K562 (cell line): Measurements from ENCODE around the gene TM9SF4. TPM values are rescaled to one million over a fixed set of nuclear protein-coding genes. Genes with fewer than 3 reads are reported as not detected.

Source experiments
- ATAC-seq: fragments of 200-7000 bp; cut with Tn5 transposase; 3 replicates; pipeline ENCODE4 v1.9.1; 2020; ENCODE audit warnings: moderate library complexity
- BruUV-seq: library from RNA; stranded (reverse); fragments of 400-500 nt; replicated peaks from 2 replicates; lab custom pipeline; 2021; lab: Mats Ljungman, UMichigan
- CTCF ChIA-PET: fragments of 300-600 bp; formaldehyde crosslinking; extraction: SDS; loops from one replicate; lab custom pipeline; 2021; ENCODE audit warnings: low intra/inter-chr PET ratio; lab: Yijun Ruan, JAX
- POLR2A ChIA-PET: fragments of 300-600, 350-650 bp; sonication (Branson Sonifier 250); formaldehyde crosslinking; extraction: SDS; loops from one replicate; lab custom pipeline; 2021; ENCODE audit warnings: antibody characterized with exemption, inconsistent platforms; lab: Yijun Ruan, JAX
- DNase-seq, 4 experiments: peaks; one replicate each; pipeline versions ENCODE4 v3.0.0 to v3.0.0-alpha.2; 2011 to 2018; ENCODE audit warnings: low spot score in 3 of 4, mixed read lengths in 3 of 4; ENCODE audit errors: extremely low read depth in 1 of 4
- FAIRE-seq: peaks from 2 replicates; lab custom pipeline; 2011; peaks lifted over from hg19 to GRCh38; lab: Jason Lieb, UNC
- H2AFZ ChIP-seq: 2 replicates; pipeline ENCODE4 v1.6.0; 2011; ENCODE audit warnings: low read depth, low read length, control low read depth, inconsistent platforms
- H3K27ac ChIP-seq: fragments of 200-600 bp; 3 replicates; pipeline ENCODE4 v1.8.0; 2011; ENCODE audit warnings: low read depth, mild to moderate bottlenecking, control low read depth, inconsistent platforms, low read length, moderate library complexity, mixed read lengths; ENCODE audit errors: extremely low read depth
- H3K27me3 ChIP-seq, 2 experiments: fragments of 300-600 bp in 1 of 2; 2 replicates in 1 of 2; 3 replicates in 1 of 2; pipeline versions ENCODE4 v1.6.0 to v1.8.0; 2011; ENCODE audit warnings: inconsistent platforms in 2 of 2, low read length in 2 of 2, mild to moderate bottlenecking in 1 of 2, mixed read lengths in 1 of 2, moderate library complexity in 1 of 2; ENCODE audit not compliant: control insufficient read depth in 2 of 2, insufficient read depth in 2 of 2
- H3K36me3 ChIP-seq: fragments of 300-600 bp; 3 replicates; pipeline ENCODE4 v1.8.0; 2011; ENCODE audit warnings: mild to moderate bottlenecking, low read length, inconsistent platforms; ENCODE audit not compliant: control insufficient read depth, insufficient read depth
- H3K4me1 ChIP-seq, 2 experiments: fragments of 200-600 bp in 1 of 2; replicated peaks in 1 of 2; 2 replicates in 1 of 2; 3 replicates in 1 of 2; pipeline versions ENCODE4 v1.5.1 to v1.8.0; 2011; ENCODE audit warnings: inconsistent platforms in 2 of 2, low read length in 2 of 2, mild to moderate bottlenecking in 1 of 2, mixed read lengths in 1 of 2, moderate library complexity in 1 of 2; ENCODE audit not compliant: control insufficient read depth in 2 of 2, insufficient read depth in 2 of 2
- H3K4me2 ChIP-seq: 2 replicates; pipeline ENCODE4 v1.6.1; 2011; ENCODE audit warnings: low read length, control low read depth, inconsistent platforms, mixed read lengths; ENCODE audit not compliant: insufficient read depth
- H3K4me3 ChIP-seq: fragments of 200-600 bp; sonication (generic), shearing (Covaris generic); 2 replicates; pipeline ENCODE4 v1.5.1; 2016; ENCODE audit warnings: control low read depth, inconsistent platforms
- H3K79me2 ChIP-seq: fragments of 200-600 bp; 3 replicates; pipeline ENCODE4 v1.8.0; 2011; ENCODE audit warnings: low read length, inconsistent platforms; ENCODE audit not compliant: control insufficient read depth, insufficient read depth
- H3K9ac ChIP-seq, 2 experiments: 2 replicates each; pipeline versions ENCODE4 v1.6.0 to v1.6.1; 2011; ENCODE audit warnings: low read depth in 2 of 2, low read length in 2 of 2, control low read depth in 1 of 2, inconsistent platforms in 1 of 2, mild to moderate bottlenecking in 1 of 2, mixed read lengths in 1 of 2; ENCODE audit not compliant: insufficient read depth in 1 of 2
- H3K9me1 ChIP-seq: one replicate; pipeline ENCODE4 v1.6.0; 2011; ENCODE audit warnings: inconsistent platforms, mild to moderate bottlenecking, low read length, moderate library complexity; ENCODE audit not compliant: control insufficient read depth, insufficient read depth
- H3K9me3 ChIP-seq: replicated peaks from 2 replicates; pipeline ENCODE4 v1.5.1; 2011; ENCODE audit warnings: low read depth, low read length, inconsistent platforms; ENCODE audit not compliant: control insufficient read depth, insufficient read depth
- H4K20me1 ChIP-seq: replicated peaks from 2 replicates; pipeline ENCODE4 v1.6.1; 2011; ENCODE audit warnings: low read length, inconsistent platforms, mixed read lengths; ENCODE audit not compliant: control insufficient read depth, insufficient read depth
- MIER1 ChIP-seq: fragments of 450-650 bp; IDR thresholded peaks from 2 replicates; pipeline ENCODE4 v1.6.1; 2016; ENCODE audit warnings: antibody characterized with exemption, mild to moderate bottlenecking, low read depth
- POLR2G ChIP-seq: fragments of 200-400 bp; formaldehyde crosslinking; IDR thresholded peaks from 2 replicates; pipeline ENCODE4 v1.6.1; 2017; ENCODE audit warnings: low read depth, mild to moderate bottlenecking, antibody characterized with exemption, low read length, moderate library complexity
- ZNF717 ChIP-seq: fragments of 250-450 bp; sonication (Bioruptor Pico); IDR thresholded peaks from 2 replicates; pipeline ENCODE4 v1.5.0; 2021
- WGBS: fragments of 100-300 bp; shearing (Covaris generic); methylation state at CpG from one replicate; pipeline ENCODE4 v1.1.6; 2016; ENCODE audit warnings: low coverage, mixed read lengths; ENCODE audit not compliant: insufficient coverage; ENCODE audit errors: missing lambda C conversion rate; 5-methylcytosine and 5-hydroxymethylcytosine counted together
- in situ Hi-C: fragments of 300-500 bp; cut with MboI; formaldehyde crosslinking; loops from 4 replicates; pipeline ENCODE4 v1.15.0; 2018; ENCODE audit warnings: inconsistent platforms, mixed read lengths
- intact Hi-C: fragments of 100-400 bp; cut with micrococcal nuclease; formaldehyde crosslinking; loops from 2 replicates; pipeline ENCODE4 v1.14.2; 2022
- polyA plus RNA-seq, 8 experiments: library from polyadenylated mRNA; depleted of rRNA in 4 of 8; stranded (reverse) in 5 of 8; unstranded in 3 of 8; fragments of >200 nt; fragmentation: Nextera tagmentation in 2 of 8; fragmentation: Illumina TruSeq in 1 of 8; extraction: Ambion mirVana in 2 of 8; extraction: Trizol in 1 of 8; gene quantifications; 2 replicates each; pipeline versions ENCODE4 v1.2.1 to v1.2.3, GENCODE V29; 2011 to 2014; ENCODE audit warnings: inconsistent platforms in 1 of 8, missing spikeins in 1 of 8
- total RNA-seq, 7 experiments: library from RNA; depleted of rRNA in 6 of 7; stranded (reverse); fragments of >200 nt in 6 of 7; fragmentation: Illumina TruSeq in 2 of 7; extraction: Trizol in 2 of 7; gene quantifications; 2 replicates each; pipeline versions ENCODE4 v1.2.1 to v1.2.3, GENCODE V29; 2011 to 2021; ENCODE audit warnings: low replicate concordance in 1 of 7

TM9SF4 gene
- total and polyA plus RNA-seq, 9 of the 15 experiments (the other 6 are each of a cell fraction or from before 2014, with no cell fraction given), result 14.5 to 46.3 (median 26.9) TPM

- Histone ChIP-seq H4K20me1 (no peaks in the 10 kb centered on the region; the same call in none of the 2 replicates), H3K4me3 (no peak overlapping the region), H3K9me3 (no peaks in the 10 kb centered on the region), H2AFZ (no peak overlapping the region), H3K4me2 (no peak overlapping the region), H3K27ac (no peak overlapping the region), H3K27me3 (no peaks in the 10 kb centered on the region), H3K36me3 (peaks cover 79% of the 10 kb centered on the region), H3K9me1 (no peaks in the 10 kb centered on the region), H3K79me2 (no peaks in the 10 kb centered on the region), H3K9ac (no peak overlapping the region), H3K4me1 (no peaks in the 10 kb centered on the region)
- TF ChIP-seq POLR2G, result peak; percentile 15; the same call in 1 of the 2 replicates
- TF ChIP-seq ZNF717 (CRISPR knock-in tag), result no peak
- DNase-seq (no peak), ATAC-seq (no peak), FAIRE-seq (no peak)
- POLR2A ChIA-PET, result interaction anchor here (0.6 to 1.6 kb wide), 3 partner anchors 16 to 449 kb away, joined by 3 to 5 read pairs (median 3); no protein-coding TSS in a partner anchor
- in situ Hi-C loops, result loop anchor here (25.0 kb wide), 1 partner anchor 513 kb away; the partner anchor contains the start of gene C20orf203
- CTCF ChIA-PET, result no interaction called here
- no TSS peak for BruUV-seq
- 68% methylated on average over 8 of the region's 8 CpGs for WGBS
- intact Hi-C loops, result loop anchor here (10.0 kb wide), 1 partner anchor 505 kb away; no protein-coding TSS in a partner anchor
Observed at GRCh38 chr20:32149566-32150170, 40.2 kb downstream of the TM9SF4 start.

DNA sequence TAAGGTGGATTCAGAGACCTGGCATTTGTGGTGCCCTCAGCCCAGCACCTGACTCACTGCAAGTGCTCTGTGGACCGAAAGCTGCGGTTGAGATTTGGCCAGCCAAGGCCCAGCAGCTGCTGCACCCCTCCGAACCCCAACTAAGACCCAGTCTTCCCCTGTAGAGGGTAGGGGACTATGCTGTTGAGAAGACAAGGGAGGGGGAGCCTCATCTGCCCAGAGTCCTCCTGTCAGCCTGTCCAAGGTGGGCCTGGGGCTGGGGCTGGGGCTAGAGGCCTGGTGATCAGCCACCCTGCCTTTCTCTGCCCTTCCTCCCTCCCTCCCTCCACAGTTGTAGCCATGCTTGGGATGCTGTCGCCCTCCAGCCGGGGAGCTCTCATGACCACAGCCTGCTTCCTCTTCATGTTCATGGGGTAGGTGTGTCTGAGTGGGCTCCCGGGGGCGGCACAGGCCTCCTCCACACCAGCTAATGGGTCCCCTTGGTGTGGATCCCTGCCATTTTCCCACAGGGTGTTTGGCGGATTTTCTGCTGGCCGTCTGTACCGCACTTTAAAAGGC is 40.9 kb downstream of the TM9SF4 start:
- POLR2A ChIA-PET, result interaction anchor here (0.6 to 1.6 kb wide), 3 partner anchors 14 to 22 kb away, joined by 3 to 5 read pairs (median 3); no protein-coding TSS in a partner anchor
- peaks cover 78% of the 10 kb centered on the region for H3K36me3 ChIP-seq

More for the DNA sequence above, 40.9 kb downstream of the TM9SF4 start:
- FAIRE-seq (no peak), ATAC-seq (no peak), DNase-seq (no peak)
- intact Hi-C loops (loop anchor here (10.0 kb wide), 1 partner anchor 504 kb away; no protein-coding TSS in a partner anchor), in situ Hi-C loops (loop anchor here (25.0 kb wide), 1 partner anchor 512 kb away; the partner anchor contains the start of gene C20orf203)
- H3K9ac ChIP-seq, result no peak overlapping the region
- CTCF ChIA-PET, result no interaction called here
- no TSS peak for BruUV-seq
- no peaks in the 10 kb centered on the region for H3K27me3 ChIP-seq
- H3K79me2 ChIP-seq, result no peaks in the 10 kb centered on the region
- TF ChIP-seq MIER1 (no peak), POLR2G (0 out of 2 replicates have a peak, but pooled peaks have one; percentile 30)
- H3K4me3 ChIP-seq, result no peak overlapping the region
- H3K9me3 ChIP-seq, result no peaks in the 10 kb centered on the region
- H2AFZ ChIP-seq, result no peak overlapping the region
- WGBS, result 93% methylated on average over 9 of the region's 10 CpGs
- no peak overlapping the region for H3K4me2 ChIP-seq
- H3K9me1 ChIP-seq, result peaks cover 3% of the 10 kb centered on the region
- H3K27ac ChIP-seq, result no peak overlapping the region
- H4K20me1 ChIP-seq, result no peaks in the 10 kb centered on the region; the same call in none of the 2 replicates
- H3K4me1 ChIP-seq, result no peaks in the 10 kb centered on the region
